Mucosa of rectum (tissue), 2 donors: Measurements from ENCODE around the gene ATP11A.
"Not testable (repeated sequence)": the region's sequence is repeated elsewhere in the genome, so short reads cannot be mapped to it uniquely, and the experiment has no call there.

ENCODE experiments used
- H3K27ac ChIP-seq, 2 donors: one replicate each; pipeline ENCODE4 v1.7.0; 2013; ENCODE audit warnings: inconsistent platforms in 2 of 2, low read depth in 2 of 2, low read length in 2 of 2
- H3K27me3 ChIP-seq, 2 donors: one replicate each; pipeline ENCODE4 v1.7.0; 2013; ENCODE audit warnings: low read length in 2 of 2; ENCODE audit not compliant: control insufficient read depth in 2 of 2, insufficient read depth in 2 of 2
- H3K36me3 ChIP-seq, 2 donors: one replicate each; pipeline ENCODE4 v1.7.0; 2013; ENCODE audit warnings: low read length in 2 of 2; ENCODE audit not compliant: control insufficient read depth in 2 of 2, insufficient read depth in 2 of 2
- H3K4me1 ChIP-seq, 2 donors: one replicate each; pipeline ENCODE4 v1.7.0; 2013; ENCODE audit warnings: low read length in 2 of 2, mild to moderate bottlenecking in 1 of 2; ENCODE audit not compliant: control insufficient read depth in 2 of 2, insufficient read depth in 2 of 2
- H3K4me3 ChIP-seq, 2 donors: one replicate each; pipeline ENCODE4 v1.7.0; 2013; ENCODE audit warnings: low read length in 2 of 2
- H3K9ac ChIP-seq, 2 donors: one replicate each; pipeline ENCODE4 v1.7.0; 2013; ENCODE audit warnings: low read length in 2 of 2, low read depth in 1 of 2, mild to moderate bottlenecking in 1 of 2
- H3K9me3 ChIP-seq, 2 donors: one replicate each; pipeline ENCODE4 v1.7.0; 2013; ENCODE audit warnings: low read length in 2 of 2; ENCODE audit not compliant: control insufficient read depth in 2 of 2
- donor health status: healthy.
- donor health status: Normal muscosa, but diverticular disease.

The ATP11A gene

GRCh38 chr13:112795277-112795676 is 105.4 kb downstream of the ATP11A start:
- Histone ChIP-seq H3K4me3 (no peak overlapping the region), H3K27ac (no peak overlapping the region), H3K9me3 (no peaks in the 10 kb centered on the region), H3K27me3 (no peaks in the 10 kb centered on the region), H3K4me1 (no peaks in the 10 kb centered on the region), H3K36me3 (no peaks in the 10 kb centered on the region), H3K9ac (no peak overlapping the region)

GRCh38 chr13:112796190-112796915 is 106.5 kb downstream of the ATP11A start:
- H3K27me3 ChIP-seq: no peaks in the 10 kb centered on the region
- H3K4me1 ChIP-seq: no peaks in the 10 kb centered on the region
- H3K9ac ChIP-seq: no peak overlapping the region
- H3K27ac ChIP-seq: no peak overlapping the region
- H3K4me3 ChIP-seq: no peak overlapping the region
- no peaks in the 10 kb centered on the region for H3K36me3 ChIP-seq
- H3K9me3 ChIP-seq: no peaks in the 10 kb centered on the region

GRCh38 chr13:112799394-112799793 is 109.6 kb downstream of the ATP11A start:
- no peaks in the 10 kb centered on the region for H3K36me3 ChIP-seq

GRCh38 chr13:112800057-112800456 is 110.2 kb downstream of the ATP11A start:
- no peaks in the 10 kb centered on the region for H3K27me3 ChIP-seq
- no peaks in the 10 kb centered on the region for H3K4me1 ChIP-seq
- no peak overlapping the region for H3K9ac ChIP-seq
- H3K36me3 ChIP-seq: no peaks in the 10 kb centered on the region
- no peak overlapping the region for H3K27ac ChIP-seq
- no peak overlapping the region for H3K4me3 ChIP-seq
- no peaks in the 10 kb centered on the region for H3K9me3 ChIP-seq

More at GRCh38 chr13:112799394-112799793, 109.6 kb downstream of the ATP11A start:
- Histone ChIP-seq H3K4me1 (no peaks in the 10 kb centered on the region), H3K27ac (no peak overlapping the region), H3K9me3 (no peaks in the 10 kb centered on the region), H3K9ac (no peak overlapping the region), H3K27me3 (no peaks in the 10 kb centered on the region), H3K4me3 (no peak overlapping the region)

GRCh38 chr13:112800807-112801206 is 111.0 kb downstream of the ATP11A start:
- H3K27ac ChIP-seq, H3K9me3 ChIP-seq, H3K27me3 ChIP-seq, H3K9ac ChIP-seq, H3K36me3 ChIP-seq, H3K4me1 ChIP-seq, H3K4me3 ChIP-seq: not testable (repeated sequence)

- H3K4me3 ChIP-seq: no peak overlapping the region
- peaks cover 0 to 4% of the 10 kb centered on the region in 2 donors for H3K36me3 ChIP-seq
- H3K9me3 ChIP-seq: no peaks in the 10 kb centered on the region
- no peak overlapping the region for H3K9ac ChIP-seq
- H3K27me3 ChIP-seq: no peaks in the 10 kb centered on the region
- H3K27ac ChIP-seq: no peak overlapping the region
- H3K4me1 ChIP-seq: no peaks in the 10 kb centered on the region
Observed at GRCh38 chr13:112802802-112803195, 113.0 kb downstream of the ATP11A start.

- no peak overlapping the region for H3K27ac ChIP-seq
- H3K4me3 ChIP-seq: no peak overlapping the region
- no peak overlapping the region for H3K9ac ChIP-seq
- no peaks in the 10 kb centered on the region for H3K4me1 ChIP-seq
- H3K36me3 ChIP-seq: peaks cover 0 to 4% of the 10 kb centered on the region in 2 donors
- H3K9me3 ChIP-seq: no peaks in the 10 kb centered on the region
- H3K27me3 ChIP-seq: no peaks in the 10 kb centered on the region
Observed at GRCh38 chr13:112803422-112803821, 113.6 kb downstream of the ATP11A start.

- H3K36me3 ChIP-seq: peaks cover 0 to 5% of the 10 kb centered on the region in 2 donors
Observed at GRCh38 chr13:112804374-112804773, 114.5 kb downstream of the ATP11A start.

GRCh38 chr13:112806739-112807652 is 117.2 kb downstream of the ATP11A start:
- no peak overlapping the region for H3K9ac ChIP-seq
- H3K27me3 ChIP-seq: no peaks in the 10 kb centered on the region
- no peaks in the 10 kb centered on the region for H3K4me1 ChIP-seq
- H3K27ac ChIP-seq: no peak overlapping the region
- no peak overlapping the region for H3K4me3 ChIP-seq
- peaks cover 0 to 10% of the 10 kb centered on the region in 2 donors for H3K36me3 ChIP-seq
- H3K9me3 ChIP-seq: no peaks in the 10 kb centered on the region

More at GRCh38 chr13:112804374-112804773, 114.5 kb downstream of the ATP11A start:
- Histone ChIP-seq H3K9ac (no peak overlapping the region), H3K4me1 (no peaks in the 10 kb centered on the region), H3K9me3 (no peaks in the 10 kb centered on the region), H3K27ac (no peak overlapping the region), H3K4me3 (no peak overlapping the region), H3K27me3 (no peaks in the 10 kb centered on the region)

GRCh38 chr13:112807653-112808376 is 118.0 kb downstream of the ATP11A start:
- Histone ChIP-seq H3K27ac (no peak overlapping the region), H3K36me3 (peaks cover 0 to 10% of the 10 kb centered on the region in 2 donors), H3K4me3 (no peak overlapping the region), H3K9me3 (no peaks in the 10 kb centered on the region), H3K27me3 (no peaks in the 10 kb centered on the region), H3K4me1 (no peaks in the 10 kb centered on the region), H3K9ac (no peak overlapping the region)
